Prostate gland (tissue), 2 donors: ENCODE measurements around the gene IL1A. TPM values are rescaled to one million over a fixed set of nuclear protein-coding genes. Genes with fewer than 3 reads are reported as not detected.

Source experiments
- DNase-seq: peaks from one replicate; pipeline ENCODE4 v3.0.0-alpha.2; 2019; ENCODE audit warnings: low spot score
- H3K27ac ChIP-seq, 2 donors: fragments of 200-600 bp; sonication (generic); 2 replicates each; pipeline ENCODE4 v1.5.1; 2017 to 2019
- H3K27me3 ChIP-seq: fragments of 200-600 bp; sonication (generic); replicated peaks from 2 replicates; pipeline ENCODE4 v1.5.1; 2019; ENCODE audit not compliant: insufficient read depth
- H3K36me3 ChIP-seq, 2 donors: fragments of 200-600 bp; sonication (generic); 1 replicate in 1 of 2; 2 replicates in 1 of 2; pipeline versions ENCODE4 v1.5.1 to v1.8.1; 2017 to 2019
- H3K4me1 ChIP-seq: fragments of 200-600 bp; sonication (generic); replicated peaks from 2 replicates; pipeline ENCODE4 v1.5.1; 2019
- H3K4me3 ChIP-seq, 2 donors: fragments of 200-600 bp; sonication (generic); 2 replicates each; pipeline ENCODE4 v1.5.1; 2017 to 2019
- H3K9me3 ChIP-seq: fragments of 200-600 bp; sonication (generic); 2 replicates; pipeline ENCODE4 v1.5.1; 2017
- POLR2A ChIP-seq: fragments of 450-650 bp; IDR thresholded peaks from one replicate; pipeline ENCODE4 v1.6.1; 2016; ENCODE audit warnings: antibody characterized with exemption, mild to moderate bottlenecking
- POLR2AphosphoS5 ChIP-seq: sonication (generic); formaldehyde crosslinking; IDR thresholded peaks from one replicate; pipeline ENCODE4 v1.6.1; 2017; ENCODE audit warnings: antibody characterized with exemption
- WGBS: methylation state at CpG from one replicate; pipeline ENCODE4 v1.1.5; 2018; 5-methylcytosine and 5-hydroxymethylcytosine counted together
- intact Hi-C: fragments of 100-400 bp; cut with DNase I; formaldehyde crosslinking; loops from one replicate; pipeline ENCODE4 v1.14.2; 2022
- total RNA-seq, 2 donors: library from RNA; depleted of rRNA; stranded (reverse); fragments of >200 nt; gene quantifications; one replicate each; pipeline ENCODE4 v1.1.0, GENCODE V29; 2016
- TF ChIP-seq, protein P1 (sequence below), 4 experiments: fragments of 200-600 bp in 2 of 4; fragments of 450-650 bp in 2 of 4; sonication (generic) in 2 of 4; IDR thresholded peaks; 1 replicate in 3 of 4; 2 replicates in 1 of 4; pipeline ENCODE4 v1.5.1; 2016 to 2019; ENCODE audit warnings: antibody characterized with exemption in 4 of 4, mild to moderate bottlenecking in 2 of 4, moderate library complexity in 2 of 4

The IL1A gene
- total RNA-seq, 2 donors from 2014 or later, result 27.4 TPM; not detected in 1

DNA sequence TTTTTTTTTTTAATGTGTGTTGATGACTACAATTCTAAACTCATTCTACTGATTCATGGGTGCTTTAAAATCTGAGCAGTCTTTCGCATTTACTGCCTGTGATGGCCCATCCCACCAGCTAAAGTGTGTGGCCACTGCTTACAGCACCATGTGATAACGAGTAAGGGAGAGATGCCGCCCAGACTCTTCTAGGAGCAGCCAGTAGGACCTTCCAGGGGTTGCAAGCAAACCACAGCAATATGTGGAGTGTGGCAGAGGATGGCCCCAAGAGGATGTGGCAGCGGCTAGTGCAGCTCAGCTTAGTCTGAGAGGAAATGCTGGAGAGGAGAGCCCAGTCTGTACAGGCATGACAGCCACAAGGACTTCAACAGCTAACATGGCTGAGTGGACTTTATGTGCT, 37.4 kb upstream of the IL1A start:
- WGBS, result 88% methylated on average over 4 of the region's 4 CpGs
- no peak for DNase-seq

DNA sequence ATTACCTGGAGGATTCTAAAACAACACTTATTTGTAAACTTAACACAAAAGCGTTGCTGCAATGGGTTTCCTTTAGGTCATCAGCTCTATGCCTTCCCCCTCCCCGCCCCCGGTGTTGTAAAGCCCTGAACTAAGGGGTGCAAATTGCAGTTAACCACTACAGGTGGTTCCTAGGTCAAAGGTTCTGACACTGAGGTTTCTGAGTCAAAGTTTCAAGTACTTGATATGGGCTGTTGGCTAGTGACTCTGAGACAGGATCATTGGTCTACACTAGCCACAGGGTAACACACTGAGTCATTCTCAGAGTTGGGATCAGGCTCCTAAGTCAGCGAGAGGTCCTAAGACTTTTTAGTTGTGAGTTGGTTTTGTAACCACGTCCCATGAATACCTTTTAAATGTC, 36.8 kb upstream of the IL1A start:
- no peaks in the 10 kb centered on the region for H3K4me1 ChIP-seq
- H3K27me3 ChIP-seq, result no peaks in the 10 kb centered on the region
- H3K4me3 ChIP-seq, result no peak overlapping the region
- DNase-seq, result no peak
- intact Hi-C loops, result no loop called here
- TF ChIP-seq POLR2AphosphoS5, result no peak
- TF ChIP-seq POLR2A, result no peak
- TF ChIP-seq, protein P1, sequence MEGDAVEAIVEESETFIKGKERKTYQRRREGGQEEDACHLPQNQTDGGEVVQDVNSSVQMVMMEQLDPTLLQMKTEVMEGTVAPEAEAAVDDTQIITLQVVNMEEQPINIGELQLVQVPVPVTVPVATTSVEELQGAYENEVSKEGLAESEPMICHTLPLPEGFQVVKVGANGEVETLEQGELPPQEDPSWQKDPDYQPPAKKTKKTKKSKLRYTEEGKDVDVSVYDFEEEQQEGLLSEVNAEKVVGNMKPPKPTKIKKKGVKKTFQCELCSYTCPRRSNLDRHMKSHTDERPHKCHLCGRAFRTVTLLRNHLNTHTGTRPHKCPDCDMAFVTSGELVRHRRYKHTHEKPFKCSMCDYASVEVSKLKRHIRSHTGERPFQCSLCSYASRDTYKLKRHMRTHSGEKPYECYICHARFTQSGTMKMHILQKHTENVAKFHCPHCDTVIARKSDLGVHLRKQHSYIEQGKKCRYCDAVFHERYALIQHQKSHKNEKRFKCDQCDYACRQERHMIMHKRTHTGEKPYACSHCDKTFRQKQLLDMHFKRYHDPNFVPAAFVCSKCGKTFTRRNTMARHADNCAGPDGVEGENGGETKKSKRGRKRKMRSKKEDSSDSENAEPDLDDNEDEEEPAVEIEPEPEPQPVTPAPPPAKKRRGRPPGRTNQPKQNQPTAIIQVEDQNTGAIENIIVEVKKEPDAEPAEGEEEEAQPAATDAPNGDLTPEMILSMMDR (IDR thresholded peaks at IDR 0.05), result no peak
- no peaks in the 10 kb centered on the region for H3K36me3 ChIP-seq
- 72% methylated on average over 5 of the region's 5 CpGs for WGBS
- no peak overlapping the region for H3K27ac ChIP-seq
- no peaks in the 10 kb centered on the region for H3K9me3 ChIP-seq

More for the DNA sequence above, 37.4 kb upstream of the IL1A start:
- TF ChIP-seq POLR2AphosphoS5 (no peak), POLR2A (no peak)
- TF ChIP-seq, protein P1 (IDR thresholded peaks at IDR 0.05), result no peak
- Histone ChIP-seq H3K4me1 (no peaks in the 10 kb centered on the region), H3K27me3 (no peaks in the 10 kb centered on the region), H3K4me3 (no peak overlapping the region), H3K27ac (no peak overlapping the region), H3K36me3 (no peaks in the 10 kb centered on the region), H3K9me3 (no peaks in the 10 kb centered on the region)
- intact Hi-C loops, result no loop called here

DNA sequence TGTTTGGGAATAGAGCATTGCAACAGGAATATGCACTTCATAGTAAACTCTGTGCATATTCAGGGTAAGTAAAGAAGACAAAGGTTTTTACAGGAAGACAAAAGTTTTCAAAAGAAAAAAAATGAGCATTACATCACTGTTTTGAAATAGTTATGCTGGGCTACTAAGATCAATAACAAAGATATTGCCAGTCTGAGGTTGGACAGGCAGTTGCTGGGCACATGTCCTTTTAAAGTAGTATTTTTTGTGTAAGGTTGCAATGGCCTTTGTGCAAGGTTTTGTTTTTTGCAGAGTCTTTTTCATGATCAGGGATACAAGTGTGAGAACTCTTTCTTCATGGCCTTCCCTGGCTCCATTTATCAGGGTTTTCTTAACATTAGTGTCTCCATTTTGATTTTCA, 36.0 kb upstream of the IL1A start:
- Histone ChIP-seq H3K27ac (no peak overlapping the region), H3K4me1 (no peaks in the 10 kb centered on the region), H3K36me3 (no peaks in the 10 kb centered on the region), H3K27me3 (no peaks in the 10 kb centered on the region), H3K9me3 (no peaks in the 10 kb centered on the region), H3K4me3 (no peak overlapping the region)
- TF ChIP-seq POLR2A (no peak), POLR2AphosphoS5 (no peak)
- TF ChIP-seq, protein P1 (IDR thresholded peaks at IDR 0.05), result no peak
- intact Hi-C loops, result no loop called here
- no peak for DNase-seq

DNA sequence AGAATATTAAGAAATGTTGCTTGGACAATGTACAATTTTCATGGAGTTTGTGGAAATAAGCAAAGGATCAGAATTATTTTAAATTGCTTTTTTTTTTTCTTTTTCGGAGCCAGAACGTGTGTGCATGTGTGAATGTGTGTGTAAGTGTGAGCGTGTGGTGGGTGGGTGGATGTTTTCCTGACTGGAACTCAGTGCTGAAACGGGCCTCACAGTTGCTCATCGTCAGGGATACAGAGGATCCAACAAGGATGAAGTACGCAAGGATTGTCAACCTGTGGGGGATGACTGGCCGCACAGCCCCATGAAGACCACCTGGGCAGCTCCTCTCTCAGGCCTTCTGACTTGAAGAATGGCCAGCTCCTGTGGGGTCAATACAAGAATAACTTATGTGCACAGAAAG, 34.8 kb upstream of the IL1A start:
- TF ChIP-seq POLR2A, result no peak
- TF ChIP-seq POLR2AphosphoS5, result no peak
- TF ChIP-seq, protein P1 (IDR thresholded peaks at IDR 0.05), result no peak
- H3K27ac ChIP-seq, result no peak overlapping the region
- 87% methylated on average over 7 of the region's 7 CpGs for WGBS
- no peak overlapping the region for H3K4me3 ChIP-seq
- intact Hi-C loops, result no loop called here
- H3K4me1 ChIP-seq, result no peaks in the 10 kb centered on the region
- no peaks in the 10 kb centered on the region for H3K9me3 ChIP-seq
- no peaks in the 10 kb centered on the region for H3K36me3 ChIP-seq
- DNase-seq, result no peak
- no peaks in the 10 kb centered on the region for H3K27me3 ChIP-seq

DNA sequence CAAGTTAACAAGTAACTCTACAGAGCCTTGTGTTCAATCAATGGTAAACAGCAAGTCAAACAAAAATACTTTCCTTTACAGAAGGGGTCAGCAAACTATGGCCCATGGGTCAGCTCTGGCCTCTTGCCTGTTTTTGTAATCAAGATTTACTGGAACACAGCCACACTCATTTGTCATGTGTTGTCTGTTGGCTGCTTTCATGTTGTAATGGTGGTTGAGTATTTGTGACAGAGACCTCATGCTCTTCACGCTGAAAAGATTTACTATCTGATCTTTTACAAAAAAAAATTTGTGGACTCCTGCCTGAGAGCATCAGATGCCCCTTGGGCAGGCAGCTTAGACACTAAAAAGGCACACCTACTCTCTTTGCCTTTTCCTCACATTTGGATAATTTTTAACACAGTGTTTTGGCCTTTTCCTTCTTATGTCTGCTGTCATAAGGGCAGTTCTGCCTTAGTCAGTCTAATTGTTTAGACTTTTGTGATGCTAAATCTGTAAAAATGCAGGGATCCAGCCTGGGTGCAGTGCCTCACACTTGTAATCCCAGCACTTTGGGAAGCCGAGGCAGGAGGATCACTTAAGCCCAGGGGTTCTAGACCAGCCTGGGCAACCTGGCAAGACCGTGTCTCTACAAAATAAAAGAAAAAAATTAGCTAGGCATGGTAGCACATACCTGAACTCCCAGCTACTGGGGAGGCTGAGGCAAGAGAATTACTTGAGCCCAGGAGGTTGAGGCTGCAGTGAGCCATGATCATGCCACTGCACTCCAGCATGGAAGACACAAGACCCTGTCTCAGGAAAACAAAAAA, 34.0 kb upstream of the IL1A start:
- intact Hi-C loops, result no loop called here
- 76% methylated on average over 3 of the region's 3 CpGs for WGBS
- no peak overlapping the region for H3K27ac ChIP-seq

More for the DNA sequence above, 34.0 kb upstream of the IL1A start:
- no peak for DNase-seq
- Histone ChIP-seq H3K27me3 (no peaks in the 10 kb centered on the region), H3K36me3 (no peaks in the 10 kb centered on the region), H3K4me3 (no peak overlapping the region), H3K4me1 (no peaks in the 10 kb centered on the region), H3K9me3 (no peaks in the 10 kb centered on the region)
- TF ChIP-seq, protein P1 (IDR thresholded peaks at IDR 0.05), result no peak
- TF ChIP-seq POLR2AphosphoS5, result no peak
- TF ChIP-seq POLR2A, result no peak
